GM19043 (cell line): ENCODE measurements around the gene OMA1.
"Not testable (repeated sequence)": the region's sequence is repeated elsewhere in the genome, so short reads cannot be mapped to it uniquely, and the experiment has no call there.

ENCODE experiments used
- ATAC-seq: cut with Tn5 transposase; IDR thresholded peaks from one replicate; pipeline ENCODE4 v1.9.1; 2021; ENCODE audit warnings: low read depth; ENCODE audit not compliant: unreplicated experiment

The OMA1 gene

GRCh38 chr1:58574816-58575215, 28.3 kb upstream of the OMA1 start:
- ATAC-seq: no peak

DNA sequence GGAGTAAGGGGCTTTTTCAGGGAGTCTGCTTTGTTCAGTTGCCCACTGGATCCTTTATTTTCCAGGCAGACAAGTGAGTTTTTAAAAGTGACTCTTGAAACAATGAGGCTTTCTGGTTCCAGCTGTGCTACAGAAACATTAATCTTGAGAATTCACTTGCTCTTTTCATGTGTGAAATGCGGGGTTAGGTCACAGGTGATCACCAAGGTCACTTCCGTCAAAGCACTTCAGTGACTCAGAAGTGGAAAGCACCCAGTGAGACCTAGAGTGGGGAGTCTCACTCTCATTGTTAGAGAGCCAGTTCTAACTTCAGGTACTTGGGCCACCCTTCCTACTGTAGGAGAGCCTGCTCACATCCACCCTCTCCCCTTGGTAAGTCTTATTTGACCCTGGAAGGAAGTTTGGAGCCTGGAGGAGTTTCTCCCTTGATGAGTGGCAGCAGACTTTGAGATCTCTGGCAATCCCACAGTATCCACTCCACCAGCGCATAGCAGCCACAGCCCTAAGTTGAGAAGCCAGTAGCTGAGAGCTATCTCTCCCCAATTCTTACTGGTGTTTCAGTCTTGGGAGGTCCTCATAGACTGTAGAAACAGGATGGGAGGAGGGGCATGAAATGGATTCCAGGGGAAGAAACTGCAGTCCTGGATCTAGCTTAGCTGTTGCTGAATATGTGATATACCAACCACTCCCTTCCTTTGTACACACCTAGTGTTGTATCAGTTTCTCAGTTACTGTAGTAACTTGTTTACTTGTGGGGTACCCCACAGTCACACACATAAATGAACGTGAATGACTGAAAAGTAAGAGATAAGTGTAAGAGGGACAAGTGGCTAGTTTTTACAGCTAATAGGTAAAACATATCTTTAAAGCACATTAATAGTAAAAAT, 27.4 kb upstream of the OMA1 start:
- ATAC-seq: peak; percentile 96

- no peak for ATAC-seq
Observed at GRCh38 chr1:58573138-58573537, 26.6 kb upstream of the OMA1 start.

- no peak for ATAC-seq
Observed at GRCh38 chr1:58572690-58573089, 26.2 kb upstream of the OMA1 start.

DNA sequence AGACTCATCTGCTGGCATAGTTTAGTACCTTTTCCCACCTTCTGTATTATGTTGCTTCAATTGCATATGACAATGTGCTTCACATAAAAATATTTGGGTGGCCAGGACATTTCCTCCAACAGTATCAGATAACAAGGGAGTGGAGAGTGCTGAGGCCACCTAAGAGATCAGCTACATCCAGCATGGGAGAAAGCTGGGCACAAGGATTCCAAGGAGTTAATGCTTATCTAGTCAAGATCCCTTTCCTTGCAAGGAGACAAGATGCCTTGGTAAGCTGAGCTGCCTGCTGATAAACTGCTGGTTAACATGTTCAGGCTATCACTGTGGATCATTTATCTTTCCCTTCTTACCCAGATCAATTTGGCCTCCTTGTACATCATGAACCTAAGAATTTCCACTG, 25.1 kb upstream of the OMA1 start:
- ATAC-seq: no peak

DNA sequence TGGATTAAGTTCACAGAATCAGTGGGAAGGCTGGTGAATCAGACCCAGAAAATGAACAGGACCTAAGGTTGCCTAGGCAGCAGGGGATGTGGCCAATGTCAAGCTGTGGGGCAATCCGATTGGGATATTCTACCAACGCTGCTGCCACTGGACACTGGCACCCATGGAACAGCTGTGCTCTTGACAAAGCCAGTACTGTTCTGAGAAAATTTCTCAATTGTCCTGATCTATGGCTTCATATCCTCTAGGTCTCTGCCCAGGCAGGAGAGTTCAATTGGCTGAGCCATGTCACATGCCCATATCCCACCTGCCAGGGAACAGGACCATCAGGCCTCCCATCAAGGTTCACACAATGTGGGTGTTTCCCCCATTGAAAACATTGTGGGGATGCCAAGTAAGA, 24.3 kb upstream of the OMA1 start:
- no peak for ATAC-seq

GRCh38 chr1:58570094-58570493, 23.6 kb upstream of the OMA1 start:
- no peak for ATAC-seq

- no peak for ATAC-seq
Observed at GRCh38 chr1:58568911-58569310, 22.4 kb upstream of the OMA1 start.

- ATAC-seq: no peak
Observed at GRCh38 chr1:58568271-58568860, 21.8 kb upstream of the OMA1 start.

- ATAC-seq: no peak
Observed at GRCh38 chr1:58566339-58566738, 19.8 kb upstream of the OMA1 start.

DNA sequence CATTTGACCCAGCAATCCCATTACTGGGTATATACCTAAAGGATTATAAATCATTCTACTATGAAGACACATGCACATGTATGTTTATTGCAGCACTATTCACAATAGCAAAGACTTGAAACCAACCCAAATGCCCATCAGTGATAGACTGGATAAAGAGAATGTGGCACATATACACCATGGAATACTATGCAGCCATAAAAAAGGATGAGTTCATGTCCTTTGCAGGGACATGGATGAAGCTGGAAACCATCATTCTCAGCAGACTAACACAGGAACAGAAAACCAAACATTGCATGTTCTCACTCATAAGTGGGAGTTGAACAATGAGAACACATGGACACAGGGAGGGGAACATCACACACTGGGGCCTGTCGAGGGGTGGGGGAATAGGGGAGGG, 17.2 kb upstream of the OMA1 start:
- ATAC-seq: not testable (repeated sequence)

DNA sequence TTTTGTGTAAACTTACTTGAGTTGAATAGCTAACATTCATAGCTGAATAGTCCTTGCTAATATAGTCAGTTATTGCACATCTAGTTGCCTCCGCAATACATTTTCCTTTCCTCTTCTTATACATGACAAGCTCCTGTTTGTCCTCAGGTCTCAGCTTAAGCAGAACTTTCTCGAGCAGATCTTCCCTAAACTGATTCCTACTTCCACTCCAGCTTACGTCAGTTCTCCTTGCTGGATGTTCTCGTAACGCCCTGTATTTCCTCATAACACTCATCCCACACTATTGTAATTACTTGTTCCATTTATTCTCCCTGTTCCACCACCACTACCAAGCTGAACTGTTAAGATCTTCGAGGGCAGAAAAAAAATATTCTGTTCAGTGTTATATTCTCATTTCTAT, 15.1 kb upstream of the OMA1 start:
- no peak for ATAC-seq

DNA sequence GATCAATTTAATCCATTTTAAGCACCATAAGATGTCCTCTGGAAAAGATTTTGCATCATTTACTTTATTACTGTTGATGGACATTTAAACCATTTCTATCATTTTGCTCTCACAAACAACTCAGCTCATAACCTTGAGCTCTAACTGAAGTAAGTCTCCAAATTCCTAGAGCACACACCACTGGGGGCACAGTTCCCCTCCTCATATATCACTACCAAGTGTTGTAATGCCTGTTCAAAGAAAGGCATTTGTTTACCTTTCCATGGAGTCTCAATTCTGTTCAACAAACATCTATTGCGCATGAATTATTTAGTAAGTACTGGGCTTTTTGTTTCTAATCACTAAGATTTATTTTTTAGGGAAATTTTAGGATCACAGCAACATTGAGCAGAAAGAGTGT, 8.9 kb upstream of the OMA1 start:
- no peak for ATAC-seq

DNA sequence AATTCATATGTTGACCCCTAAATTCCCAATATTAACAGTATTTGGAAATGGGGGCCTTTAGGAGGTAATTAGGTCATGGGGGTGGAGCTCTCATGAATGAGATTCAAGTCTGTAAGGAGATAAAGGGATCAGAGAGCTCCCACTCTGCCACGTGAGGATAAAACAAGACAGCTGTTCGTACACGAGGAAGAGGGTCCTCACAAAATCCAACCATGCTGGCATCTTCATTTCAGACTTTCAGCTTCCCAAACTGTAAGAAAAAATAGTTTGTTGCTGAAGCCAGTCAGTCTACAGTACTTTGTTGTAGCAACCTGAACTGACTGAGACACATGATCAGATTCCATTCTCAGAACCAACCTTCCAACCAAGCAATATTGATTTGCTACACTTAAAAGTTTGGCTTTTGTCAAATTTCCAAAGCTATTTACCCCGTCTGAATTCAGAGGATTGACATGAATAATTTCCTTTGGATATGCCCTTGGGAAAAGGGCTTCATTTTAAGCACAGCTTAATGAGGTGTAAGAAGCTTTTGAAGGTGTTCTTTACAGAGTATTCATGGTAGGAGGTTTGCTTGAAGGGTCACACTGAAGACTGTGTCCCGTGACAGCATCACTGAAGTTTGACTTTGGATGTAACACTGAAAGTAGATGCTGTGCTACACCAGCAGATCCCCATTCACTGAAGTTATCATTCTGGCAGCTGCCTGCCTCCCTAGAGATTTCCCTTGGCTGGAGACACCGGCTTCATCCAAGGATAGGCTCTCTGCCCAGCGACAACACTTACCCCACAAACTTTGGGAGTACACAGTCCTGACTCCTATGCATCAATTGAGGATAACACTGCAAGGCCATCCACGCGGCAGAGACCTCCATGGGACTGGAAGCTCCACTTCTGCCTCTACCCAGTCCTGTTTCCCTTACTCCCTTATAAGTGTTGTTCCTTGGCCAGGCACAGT, 4.9 kb upstream of the OMA1 start:
- ATAC-seq: no peak

DNA sequence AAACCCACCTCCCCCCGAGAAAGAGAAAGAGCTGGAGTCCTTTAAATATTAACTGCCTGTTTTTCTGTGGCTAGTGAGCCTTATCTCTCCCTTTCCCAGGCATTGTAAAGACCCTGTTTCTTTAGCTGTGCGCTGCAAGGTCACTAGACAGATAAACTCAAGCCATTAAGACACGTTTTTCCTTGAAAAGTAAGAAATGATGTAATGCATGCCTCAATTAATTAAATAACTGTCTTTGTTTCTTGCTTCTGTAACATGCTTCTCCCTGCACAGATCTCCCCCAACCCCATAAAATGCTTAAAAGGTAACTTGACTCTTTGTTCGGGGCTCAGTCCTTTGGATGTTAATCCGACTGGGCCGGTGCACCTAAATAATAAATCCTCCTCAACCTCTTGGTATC, 2.8 kb upstream of the OMA1 start:
- not testable (repeated sequence) for ATAC-seq

DNA sequence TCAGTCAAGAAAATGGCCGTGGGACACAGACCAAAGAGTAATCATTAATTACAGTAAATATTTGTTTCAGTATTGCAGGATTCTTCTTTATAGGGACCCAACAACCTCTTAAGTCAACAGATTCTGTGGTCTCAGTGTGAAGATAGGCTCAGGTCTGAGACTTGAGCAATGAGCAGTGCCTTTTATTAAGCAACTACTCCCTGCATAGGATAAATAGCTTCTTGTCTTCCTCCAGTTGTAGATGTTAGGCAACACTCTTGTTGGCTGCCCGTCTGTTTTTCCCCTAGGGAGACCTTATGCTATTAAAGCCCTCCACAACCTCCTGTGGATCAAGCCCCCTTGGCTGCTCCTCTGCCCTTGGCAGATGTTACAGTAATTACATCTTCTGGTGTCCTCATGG, 1.8 kb upstream of the OMA1 start:
- ATAC-seq: no peak

DNA sequence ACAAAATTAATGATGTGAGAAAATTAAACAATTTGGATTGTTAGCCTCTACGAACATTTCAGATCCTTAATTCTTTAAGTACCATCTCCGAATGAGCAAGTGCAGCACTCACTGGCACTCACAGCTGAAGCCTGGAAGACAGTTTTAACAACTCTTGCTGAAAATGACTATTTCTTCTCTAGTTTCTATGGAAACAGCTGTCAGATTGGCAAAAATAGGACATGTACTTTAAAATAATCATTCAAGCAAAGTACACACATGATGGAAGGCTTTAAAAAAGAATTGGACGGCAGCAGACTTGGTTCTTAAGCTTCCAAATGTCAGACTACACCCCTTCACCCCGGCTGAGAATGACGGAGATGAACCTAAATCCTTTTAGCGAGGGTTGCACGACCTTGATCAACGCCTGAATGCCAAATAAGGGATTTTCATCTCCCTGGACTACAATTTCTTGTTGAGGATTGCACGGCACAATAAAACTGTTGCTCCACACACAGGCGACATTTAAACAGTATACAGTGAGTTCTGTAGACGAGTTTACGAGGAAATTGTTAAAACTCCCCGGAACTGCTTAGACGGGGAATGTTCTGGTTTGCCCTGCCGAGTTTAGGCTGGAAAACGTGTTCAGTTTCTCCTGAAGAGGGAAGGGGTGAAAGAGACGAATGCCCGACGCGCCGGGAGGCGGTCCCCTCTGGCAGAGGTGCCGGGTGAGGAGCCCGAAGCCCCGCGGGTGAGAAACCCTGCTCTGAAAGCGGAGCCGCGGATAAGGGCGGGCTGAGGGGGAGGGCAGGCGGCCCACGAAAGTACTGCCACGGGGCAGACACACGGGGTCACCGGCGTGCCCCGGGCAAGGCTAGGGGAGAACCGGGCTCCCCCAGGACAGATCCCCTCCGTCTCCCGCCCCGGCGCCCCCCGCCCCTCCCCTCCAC, 671 bp downstream of the OMA1 start:
- ATAC-seq: peak; percentile 38

DNA sequence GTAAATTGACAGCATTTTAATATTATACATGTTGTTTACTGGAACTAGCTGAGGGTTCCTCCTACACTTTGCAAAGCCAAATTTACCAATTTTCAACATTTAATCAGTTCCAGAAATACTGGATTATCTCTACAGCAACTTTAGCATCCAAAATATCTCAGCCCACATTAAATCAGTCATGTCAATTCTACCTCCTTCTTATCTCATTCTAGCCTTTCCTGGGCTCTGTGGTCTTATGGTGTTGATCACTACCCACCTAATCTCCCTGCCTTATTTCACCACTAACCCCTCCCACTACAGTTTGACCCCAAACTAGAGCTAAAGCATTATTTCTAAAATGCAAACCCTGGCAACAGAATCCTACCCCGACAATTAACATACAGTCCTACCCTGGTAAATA, 3.3 kb downstream of the OMA1 start:
- ATAC-seq: no peak

- ATAC-seq: no peak
Observed at GRCh38 chr1:58539553-58539952, 7.0 kb downstream of the OMA1 start.

- no peak for ATAC-seq
Observed at GRCh38 chr1:58538821-58539220, 7.7 kb downstream of the OMA1 start.
